ENCODE results near the gene CTSL.

The CTSL gene

DNA sequence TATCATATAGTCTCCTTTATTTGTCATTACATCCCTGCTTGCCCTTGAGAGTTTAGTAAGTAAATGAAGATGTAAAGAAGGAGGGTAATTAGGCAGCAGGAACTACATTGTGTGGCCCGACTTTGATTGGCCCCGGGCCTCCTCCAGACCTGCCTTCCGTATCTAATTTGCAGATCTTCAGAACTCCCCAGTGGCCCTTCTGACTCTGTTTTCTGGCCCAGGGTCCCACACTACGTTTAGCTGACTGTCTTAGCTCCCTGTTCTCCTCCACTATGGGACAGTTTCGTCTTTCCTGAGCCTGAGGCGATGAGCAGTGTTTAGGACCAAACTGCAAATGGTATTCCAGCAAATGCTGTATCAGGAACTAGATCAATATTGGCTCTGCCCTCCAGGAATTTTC lies 21.6 kb upstream of the CTSL start:
- Histone ChIP-seq H3K27me3 (no peaks in the 10 kb centered on the region), H3K9ac (no peak overlapping the region; a peak in 1 of 22 replicates), H3K4me3 (no peak overlapping the region), H3K4me1 (peaks cover 15 to 82% (median 24%) of the 10 kb centered on the region in 10 experiments; a peak in 19 of 20 replicates), H3K27ac (peak overlapping the region in 1 of 11 experiments; percentile 19; a peak in 3 of 22 replicates), H3K9me3 (replicated peaks in 1 of 11) (peaks cover 0 to 15% (median 0%) of the 10 kb centered on the region in 11 experiments; a peak in 2 of 22 replicates), H3K36me3 (peaks cover 0 to 76% (median 0%) of the 10 kb centered on the region in 11 experiments; a peak in 7 of 22 replicates), H4K20me1 (no peaks in the 10 kb centered on the region; a peak in 1 of 22 replicates), H3K4me2 (peak overlapping the region in 3 of 11 experiments; percentile 68 to 71 (median 69); a peak in 6 of 22 replicates)
- TF ChIP-seq Cebpa-rat (IDR thresholded peaks at IDR 0.05), result no peak

DNA sequence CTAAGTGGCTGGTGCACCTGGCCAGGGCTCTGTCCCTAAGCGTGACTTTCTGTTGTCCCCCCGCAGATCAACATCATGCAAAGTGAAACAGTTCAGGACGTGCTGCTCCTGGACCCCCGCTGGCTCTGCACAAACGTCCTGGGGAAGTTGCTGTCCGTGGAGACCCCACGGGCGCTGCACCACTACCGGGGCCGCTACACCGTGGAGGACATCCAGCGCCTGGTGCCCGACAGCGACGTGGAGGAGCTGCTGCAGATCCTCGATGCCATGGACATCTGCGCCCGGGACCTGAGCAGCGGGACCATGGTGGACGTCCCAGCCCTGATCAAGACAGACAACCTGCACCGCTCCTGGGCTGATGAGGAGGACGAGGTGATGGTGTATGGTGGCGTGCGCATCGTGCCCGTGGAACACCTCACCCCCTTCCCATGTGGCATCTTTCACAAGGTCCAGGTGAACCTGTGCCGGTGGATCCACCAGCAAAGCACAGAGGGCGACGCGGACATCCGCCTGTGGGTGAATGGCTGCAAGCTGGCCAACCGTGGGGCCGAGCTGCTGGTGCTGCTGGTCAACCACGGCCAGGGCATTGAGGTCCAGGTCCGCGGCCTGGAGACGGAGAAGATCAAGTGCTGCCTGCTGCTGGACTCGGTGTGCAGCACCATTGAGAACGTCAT lies 19.7 kb upstream of the CTSL start:
- H3K36me3 ChIP-seq, result peaks cover 0 to 61% (median 0%) of the 10 kb centered on the region in 11 experiments; a peak in 7 of 22 replicates
- no peak for TF ChIP-seq Cebpa-rat (IDR thresholded peaks at IDR 0.05)

DNA sequence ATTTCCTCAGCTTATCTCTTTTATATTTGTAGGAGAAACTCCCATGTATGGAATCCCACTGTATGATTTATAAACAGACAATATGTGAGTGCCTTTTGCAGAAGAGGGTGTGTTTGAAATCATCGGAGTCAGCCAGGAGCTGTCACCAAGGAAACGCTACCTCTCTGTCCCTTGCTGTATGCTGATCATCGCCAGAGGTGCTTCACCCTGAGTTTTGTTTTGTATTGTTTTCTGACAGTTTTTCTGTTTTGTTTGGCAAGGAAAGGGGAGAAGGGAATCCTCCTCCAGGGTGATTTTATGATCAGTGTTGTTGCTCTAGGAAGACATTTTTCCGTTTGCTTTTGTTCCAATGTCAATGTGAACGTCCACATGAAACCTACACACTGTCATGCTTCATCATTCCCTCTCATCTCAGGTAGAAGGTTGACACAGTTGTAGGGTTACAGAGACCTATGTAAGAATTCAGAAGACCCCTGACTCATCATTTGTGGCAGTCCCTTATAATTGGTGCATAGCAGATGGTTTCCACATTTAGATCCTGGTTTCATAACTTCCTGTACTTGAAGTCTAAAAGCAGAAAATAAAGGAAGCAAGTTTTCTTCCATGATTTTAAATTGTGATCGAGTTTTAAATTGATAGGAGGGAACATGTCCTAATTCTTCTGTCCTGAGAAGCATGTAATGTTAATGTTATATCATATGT lies 18.0 kb upstream of the CTSL start:
- TF ChIP-seq Cebpa-rat (IDR thresholded peaks at IDR 0.05), result no peak
- Histone ChIP-seq H3K36me3 (peaks cover 0 to 46% (median 0%) of the 10 kb centered on the region in 11 experiments; a peak in 7 of 22 replicates), H3K4me3 (no peak overlapping the region), H3K4me1 (peaks cover 27 to 100% (median 52%) of the 10 kb centered on the region in 10 experiments), H3K9ac (peak overlapping the region in 4 of 11 experiments; percentile 6 to 45 (median 26); a peak in 4 of 22 replicates), H3K4me2 (peak overlapping the region; percentile 29 to 91 (median 76); a peak in 21 of 22 replicates), H4K20me1 (no peaks in the 10 kb centered on the region), H3K9me3 (replicated peaks in 1 of 11) (peaks cover 0 to 15% (median 0%) of the 10 kb centered on the region in 11 experiments; a peak in 2 of 22 replicates), H3K27ac (peak overlapping the region in 10 of 11 experiments; percentile 11 to 92 (median 64); a peak in 18 of 22 replicates), H3K27me3 (no peaks in the 10 kb centered on the region)

More for the DNA sequence above, 19.7 kb upstream of the CTSL start:
- peaks cover 0 to 15% (median 0%) of the 10 kb centered on the region in 11 experiments; a peak in 2 of 22 replicates for H3K9me3 ChIP-seq (replicated peaks in 1 of 11)
- H3K27me3 ChIP-seq, result no peaks in the 10 kb centered on the region
- peaks cover 15 to 93% (median 37%) of the 10 kb centered on the region in 10 experiments; a peak in 19 of 20 replicates for H3K4me1 ChIP-seq
- no peak overlapping the region for H3K4me3 ChIP-seq
- no peaks in the 10 kb centered on the region for H4K20me1 ChIP-seq
- peak overlapping the region in 2 of 11 experiments; percentile 66 to 67; a peak in 3 of 22 replicates for H3K27ac ChIP-seq
- H3K9ac ChIP-seq, result no peak overlapping the region
- peak overlapping the region in 3 of 11 experiments; percentile 69 to 87 (median 76); a peak in 4 of 22 replicates for H3K4me2 ChIP-seq

DNA sequence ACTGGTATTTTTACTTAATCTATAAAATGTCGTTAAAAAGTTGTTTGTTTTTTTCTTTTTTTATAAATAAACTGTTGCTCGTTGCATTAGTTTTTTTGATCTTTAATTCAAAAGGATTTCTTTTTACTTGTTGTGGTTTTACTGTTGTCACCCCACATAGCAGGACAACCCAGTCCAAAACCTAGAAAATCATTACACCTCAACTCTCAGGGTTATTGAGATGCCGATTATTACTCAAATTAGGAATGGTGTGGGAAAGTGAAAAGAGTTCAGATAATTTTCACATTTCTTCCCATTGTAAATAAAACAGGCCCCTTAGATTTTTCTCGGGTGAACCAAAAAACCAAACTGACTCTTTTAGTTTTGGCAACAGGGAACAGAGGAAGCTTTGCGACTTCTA lies 17.4 kb upstream of the CTSL start:
- H3K27me3 ChIP-seq, result no peaks in the 10 kb centered on the region
- H3K4me3 ChIP-seq, result no peak overlapping the region
- peaks cover 29 to 99% (median 58%) of the 10 kb centered on the region in 10 experiments for H3K4me1 ChIP-seq
- H3K9me3 ChIP-seq (replicated peaks in 1 of 11), result peaks cover 0 to 15% (median 0%) of the 10 kb centered on the region in 11 experiments; a peak in 2 of 22 replicates
- no peaks in the 10 kb centered on the region for H4K20me1 ChIP-seq
- peak overlapping the region in 9 of 11 experiments; percentile 39 to 92 (median 63); a peak in 16 of 22 replicates for H3K27ac ChIP-seq
- H3K9ac ChIP-seq, result peak overlapping the region in 2 of 11 experiments; percentile 22 to 46; a peak in 2 of 22 replicates
- TF ChIP-seq Cebpa-rat (IDR thresholded peaks at IDR 0.05), result no peak
- peaks cover 0 to 40% (median 0%) of the 10 kb centered on the region in 11 experiments; a peak in 7 of 22 replicates for H3K36me3 ChIP-seq
- H3K4me2 ChIP-seq, result peak overlapping the region; percentile 28 to 91 (median 76); a peak in 21 of 22 replicates

DNA sequence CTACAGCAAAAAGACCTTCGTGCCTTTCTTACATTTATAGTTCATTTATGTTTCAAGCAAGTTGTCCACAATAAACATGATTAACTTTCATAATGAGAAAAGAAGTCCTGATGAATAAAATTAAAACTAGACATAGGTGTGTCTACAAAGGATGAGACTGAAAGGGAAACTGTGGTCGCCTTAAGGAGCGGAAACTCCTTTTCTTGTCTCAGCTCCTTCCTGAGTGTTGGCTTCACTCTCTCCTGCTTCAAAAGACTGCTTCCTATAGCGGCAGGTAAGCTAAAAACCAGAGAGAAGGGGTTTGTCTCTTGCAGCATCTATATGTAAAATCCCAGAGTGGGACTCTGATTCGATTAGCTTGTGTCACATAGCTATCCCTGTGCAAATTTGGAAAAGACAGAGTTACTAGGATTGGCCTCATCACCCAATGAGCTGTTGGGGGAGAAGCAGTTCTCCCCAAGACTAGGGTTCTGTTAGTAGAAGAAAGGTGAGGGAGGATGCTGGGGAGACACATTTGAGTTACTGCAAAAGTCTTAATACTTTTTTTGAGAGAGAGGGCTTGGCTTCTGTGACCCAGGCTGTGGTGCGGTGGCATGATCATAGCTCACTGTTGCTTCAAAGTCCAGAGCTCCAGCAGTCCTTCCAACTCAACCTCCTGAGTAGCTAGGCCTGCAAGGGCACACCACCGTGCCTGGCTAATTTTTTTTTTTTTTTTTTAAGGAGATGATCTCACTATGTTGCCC lies 16.8 kb upstream of the CTSL start:
- Histone ChIP-seq H3K4me2 (peak overlapping the region in 10 of 11 experiments; percentile 28 to 91 (median 77); a peak in 21 of 22 replicates), H3K27me3 (no peaks in the 10 kb centered on the region), H3K4me3 (no peak overlapping the region), H3K9ac (peak overlapping the region in 2 of 11 experiments; percentile 22 to 46; a peak in 2 of 22 replicates), H3K9me3 (replicated peaks in 1 of 11) (peaks cover 0 to 15% (median 0%) of the 10 kb centered on the region in 11 experiments; a peak in 2 of 22 replicates), H3K36me3 (peaks cover 0 to 34% (median 0%) of the 10 kb centered on the region in 11 experiments; a peak in 7 of 22 replicates), H3K4me1 (peaks cover 31 to 99% (median 64%) of the 10 kb centered on the region in 10 experiments), H4K20me1 (no peaks in the 10 kb centered on the region), H3K27ac (peak overlapping the region in 9 of 11 experiments; percentile 39 to 92 (median 63); a peak in 16 of 22 replicates)
- no peak for TF ChIP-seq Cebpa-rat (IDR thresholded peaks at IDR 0.05)

DNA sequence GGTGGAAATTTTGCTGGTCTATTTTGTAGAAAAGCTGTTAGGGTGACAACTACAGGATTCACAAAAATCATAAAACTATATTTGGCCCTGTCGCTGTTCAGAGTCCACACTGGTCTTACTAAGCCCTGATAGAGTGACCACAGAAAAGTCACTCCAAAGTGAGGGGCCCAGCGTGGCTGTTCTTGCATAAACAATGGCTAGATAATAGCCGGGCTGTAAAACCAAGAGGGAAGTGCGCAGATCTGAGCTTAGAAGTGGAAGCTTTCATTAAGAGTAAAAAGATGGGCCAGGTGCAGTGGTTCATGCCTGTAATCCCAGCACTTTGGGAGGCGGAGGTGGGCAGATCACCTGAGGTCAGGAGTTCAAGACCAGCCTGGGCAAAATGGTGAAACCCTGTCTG lies 15.5 kb upstream of the CTSL start:
- H3K27ac ChIP-seq, result peak overlapping the region in 4 of 11 experiments; percentile 26 to 92 (median 78); a peak in 5 of 22 replicates
- H3K4me3 ChIP-seq, result no peak overlapping the region
- no peaks in the 10 kb centered on the region for H3K27me3 ChIP-seq
- no peak for TF ChIP-seq Cebpa-rat (IDR thresholded peaks at IDR 0.05)
- H3K4me2 ChIP-seq, result peak overlapping the region in 4 of 11 experiments; percentile 76 to 91 (median 85); a peak in 8 of 22 replicates
- peaks cover 0 to 27% (median 0%) of the 10 kb centered on the region in 11 experiments; a peak in 7 of 22 replicates for H3K36me3 ChIP-seq
- H4K20me1 ChIP-seq, result no peaks in the 10 kb centered on the region
- peaks cover 0 to 15% (median 0%) of the 10 kb centered on the region in 11 experiments; a peak in 2 of 22 replicates for H3K9me3 ChIP-seq (replicated peaks in 1 of 11)
- peaks cover 31 to 99% (median 76%) of the 10 kb centered on the region in 10 experiments for H3K4me1 ChIP-seq
- peak overlapping the region in 1 of 11 experiments; percentile 10; a peak in 1 of 22 replicates for H3K9ac ChIP-seq

DNA sequence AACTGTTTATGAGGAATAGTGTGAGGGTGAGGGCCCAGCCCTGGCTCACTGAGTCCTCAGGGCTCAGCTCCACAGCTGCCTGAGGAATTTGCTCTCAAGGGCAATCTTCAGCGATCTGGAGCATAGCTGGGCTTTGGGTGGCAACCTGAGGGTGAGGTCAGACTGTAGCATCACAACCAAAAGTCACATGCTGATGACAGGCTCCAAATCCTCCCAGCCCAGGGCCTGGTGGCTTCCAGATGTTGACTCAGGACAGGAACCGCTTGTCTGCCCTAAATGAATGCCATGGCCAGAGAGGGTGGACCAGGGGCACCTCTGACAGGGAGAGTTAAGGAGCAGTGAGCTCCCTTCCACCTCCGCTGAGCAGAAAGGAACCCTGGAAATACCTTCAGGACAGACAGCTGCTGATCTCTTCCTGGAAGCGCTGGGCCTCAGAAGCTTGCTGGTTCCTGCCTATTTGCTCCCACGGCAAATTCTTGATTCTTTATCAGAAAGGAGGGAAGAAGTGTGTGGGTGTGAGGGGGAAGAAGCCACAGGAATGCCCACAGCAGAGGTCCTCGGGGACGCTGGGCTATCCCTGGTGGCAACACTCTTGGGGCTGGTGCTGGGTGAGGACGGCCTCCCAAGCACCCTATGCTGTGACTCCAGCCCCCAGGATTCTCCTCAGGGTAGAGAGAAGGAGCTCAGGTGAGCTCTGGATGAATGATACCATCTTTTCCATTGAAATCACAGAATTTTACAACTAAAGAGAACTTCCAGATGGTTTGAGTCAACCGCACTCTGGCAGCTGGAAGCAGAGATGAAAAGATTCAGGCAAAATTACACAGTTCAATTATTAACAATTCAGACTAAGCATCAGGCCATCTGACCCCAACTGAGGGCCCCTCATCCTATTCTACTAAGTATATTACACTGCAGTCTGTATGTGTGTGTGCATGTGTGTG lies 13.8 kb upstream of the CTSL start:
- Histone ChIP-seq H3K27ac (peak overlapping the region in 10 of 11 experiments; percentile 38 to 92 (median 64); a peak in 19 of 22 replicates), H3K4me3 (peak overlapping the region in 3 of 10 experiments; percentile 5 to 22 (median 15); a peak in 1 of 20 replicates), H3K36me3 (peaks cover 0 to 10% (median 0%) of the 10 kb centered on the region in 11 experiments; a peak in 7 of 22 replicates), H3K4me2 (peak overlapping the region; percentile 55 to 91 (median 77)), H3K9ac (peak overlapping the region in 9 of 11 experiments; percentile 3 to 82 (median 37); a peak in 12 of 22 replicates), H4K20me1 (no peaks in the 10 kb centered on the region), H3K4me1 (peaks cover 31 to 99% (median 76%) of the 10 kb centered on the region in 10 experiments), H3K27me3 (no peaks in the 10 kb centered on the region), H3K9me3 (replicated peaks in 1 of 11) (peaks cover 0 to 1% (median 0%) of the 10 kb centered on the region in 11 experiments; a peak in 2 of 22 replicates)
- TF ChIP-seq Cebpa-rat (IDR thresholded peaks at IDR 0.05), result no peak
